Measurements from ENCODE around the gene XYLB.

GRCh38 chr3:38368238-38368637 lies 21.7 kb downstream of the XYLB start:
- TF ChIP-seq POLR2A (IDR thresholded peaks at IDR 0.05; ENCODE audit: low read depth, low read length) (no peak), POLR2AphosphoS5 (IDR thresholded peaks at IDR 0.05; ENCODE audit: low read depth, low read length) (no peak), TAF1 (IDR thresholded peaks at IDR 0.05; ENCODE audit: borderline replicate concordance, low read depth, low read length) (no peak)

Measured in GM12892 (cell line).